Panc1 (cell line): ENCODE measurements around the gene ZFAND3. TPM values are rescaled to one million over a fixed set of nuclear protein-coding genes. Genes with fewer than 3 reads are reported as not detected.

Experiments used
- ATAC-seq: fragments of 200-7000 bp; cut with Tn5 transposase; 2 replicates; pipeline ENCODE4 v1.9.1; 2020; ENCODE audit warnings: mild to moderate bottlenecking, moderate library complexity
- BruUV-seq: library from RNA; stranded (reverse); fragments of 400-500 nt; replicated peaks from 2 replicates; lab custom pipeline; 2021; lab: Mats Ljungman, UMichigan
- CTCF ChIA-PET: fragments of 300-600 bp; sonication (Branson Sonifier 250); formaldehyde crosslinking; loops from one replicate; lab custom pipeline; 2022; ENCODE audit warnings: antibody characterized with exemption; lab: Charles Lee
- POLR2A ChIA-PET: fragments of 300-600 bp; sonication (Branson Sonifier 250); formaldehyde crosslinking; loops from one replicate; lab custom pipeline; 2022; ENCODE audit warnings: antibody characterized with exemption; lab: Charles Lee
- DNase-seq: peaks from one replicate; pipeline ENCODE4 v3.0.0-alpha.2; 2010; ENCODE audit warnings: low read depth, low spot score
- H3K27ac ChIP-seq: 2 replicates; pipeline ENCODE4 v1.5.1; 2011; ENCODE audit warnings: mild to moderate bottlenecking, low read length, inconsistent platforms
- H3K27me3 ChIP-seq: fragments of 200-500 bp; sonication (Bioruptor generic); 2 replicates; pipeline ENCODE4 v1.6.0; 2014; ENCODE audit warnings: low read length, inconsistent platforms; ENCODE audit not compliant: control insufficient read depth, insufficient read depth
- H3K36me3 ChIP-seq: fragments of 200-500 bp; sonication (Bioruptor generic); 2 replicates; pipeline ENCODE4 v1.5.1; 2014; ENCODE audit warnings: inconsistent platforms, mild to moderate bottlenecking, low read length, moderate library complexity; ENCODE audit not compliant: control insufficient read depth, insufficient read depth
- H3K4me1 ChIP-seq: 2 replicates; pipeline ENCODE4 v1.5.1; 2011; ENCODE audit warnings: inconsistent platforms, mild to moderate bottlenecking, low read length, moderate library complexity; ENCODE audit not compliant: control insufficient read depth, insufficient read depth
- H3K4me3 ChIP-seq, 2 experiments: 2 replicates each; pipeline ENCODE4 v1.5.1; 2011 to 2012; ENCODE audit warnings: low read depth in 2 of 2, low read length in 2 of 2, mild to moderate bottlenecking in 2 of 2, inconsistent platforms in 1 of 2, moderate library complexity in 1 of 2
- H3K9me3 ChIP-seq: fragments of 200-500 bp; sonication (Bioruptor generic); 2 replicates; pipeline ENCODE4 v1.5.1; 2014; ENCODE audit warnings: low read depth, mild to moderate bottlenecking, inconsistent platforms, low read length, moderate library complexity; ENCODE audit not compliant: control insufficient read depth, insufficient read depth
- POLR2AphosphoS5 ChIP-seq: IDR thresholded peaks from 2 replicates; pipeline ENCODE4 v1.6.1; 2012; ENCODE audit warnings: mild to moderate bottlenecking, low read depth, low read length, moderate library complexity
- SIN3A ChIP-seq: IDR thresholded peaks from 2 replicates; pipeline ENCODE4 v1.6.1; 2012; ENCODE audit warnings: low read depth, mild to moderate bottlenecking, low read length, moderate library complexity, borderline replicate concordance; ENCODE audit not compliant: insufficient read depth
- TCF7L2 ChIP-seq: IDR thresholded peaks from 2 replicates; pipeline ENCODE4 v1.6.1; 2011; ENCODE audit warnings: mild to moderate bottlenecking, low read depth, low read length, inconsistent platforms
- in situ Hi-C: cut with HindIII; loops from 2 replicates; pipeline ENCODE4 v1.10.0; 2016; ENCODE audit warnings: low sequenced_read_pairs, low pct_unique_long_range_greater_than_20kb
- intact Hi-C: fragments of 100-400 bp; cut with micrococcal nuclease; formaldehyde crosslinking; loops from one replicate; pipeline ENCODE4 v1.10.0; 2022; ENCODE audit not compliant: unreplicated experiment
- total RNA-seq: library from RNA; stranded (reverse); gene quantifications from one replicate; pipeline ENCODE4 v1.2.1, GENCODE V29; 2021; ENCODE audit not compliant: unreplicated experiment
- TF ChIP-seq, protein P1 (sequence below), 2 experiments: IDR thresholded peaks; 2 replicates each; pipeline ENCODE4 v1.6.1; 2011 to 2012; ENCODE audit warnings: low read depth in 2 of 2, control low read depth in 1 of 2, low read length in 1 of 2, mild to moderate bottlenecking in 1 of 2, moderate library complexity in 1 of 2; ENCODE audit not compliant: insufficient read depth in 1 of 2
- TF ChIP-seq, protein P2 (sequence below): fragments of 450-650 bp; IDR thresholded peaks from 2 replicates; pipeline ENCODE4 v1.5.1; 2017; ENCODE audit warnings: mild to moderate bottlenecking

The ZFAND3 gene
- total RNA-seq, 1 experiment from 2014 or later: 95.9 TPM

DNA sequence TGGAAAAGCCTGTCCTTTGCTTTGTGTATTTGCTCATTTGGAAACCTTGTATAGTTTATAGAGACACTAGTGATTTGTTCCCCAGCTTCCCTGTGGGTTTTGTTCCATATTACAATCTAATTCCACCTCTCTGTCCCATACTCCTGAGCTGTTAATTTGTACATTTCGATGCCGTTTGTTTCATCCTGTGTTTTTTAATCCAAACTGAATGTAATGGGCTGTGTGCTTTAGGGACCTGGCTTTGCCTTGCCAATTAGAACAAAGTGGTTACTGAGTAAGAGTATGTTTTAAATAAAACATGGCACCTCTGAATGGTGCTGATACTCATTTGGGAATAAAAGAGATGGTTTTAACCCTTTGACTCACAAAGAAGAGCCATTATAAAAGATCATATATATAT, 122.3 kb downstream of the ZFAND3 start:
- intact Hi-C loops: no loop called here
- BruUV-seq: no TSS peak
- TF ChIP-seq POLR2AphosphoS5 (no peak), SIN3A (no peak), TCF7L2 (no peak)
- TF ChIP-seq, protein P1, sequence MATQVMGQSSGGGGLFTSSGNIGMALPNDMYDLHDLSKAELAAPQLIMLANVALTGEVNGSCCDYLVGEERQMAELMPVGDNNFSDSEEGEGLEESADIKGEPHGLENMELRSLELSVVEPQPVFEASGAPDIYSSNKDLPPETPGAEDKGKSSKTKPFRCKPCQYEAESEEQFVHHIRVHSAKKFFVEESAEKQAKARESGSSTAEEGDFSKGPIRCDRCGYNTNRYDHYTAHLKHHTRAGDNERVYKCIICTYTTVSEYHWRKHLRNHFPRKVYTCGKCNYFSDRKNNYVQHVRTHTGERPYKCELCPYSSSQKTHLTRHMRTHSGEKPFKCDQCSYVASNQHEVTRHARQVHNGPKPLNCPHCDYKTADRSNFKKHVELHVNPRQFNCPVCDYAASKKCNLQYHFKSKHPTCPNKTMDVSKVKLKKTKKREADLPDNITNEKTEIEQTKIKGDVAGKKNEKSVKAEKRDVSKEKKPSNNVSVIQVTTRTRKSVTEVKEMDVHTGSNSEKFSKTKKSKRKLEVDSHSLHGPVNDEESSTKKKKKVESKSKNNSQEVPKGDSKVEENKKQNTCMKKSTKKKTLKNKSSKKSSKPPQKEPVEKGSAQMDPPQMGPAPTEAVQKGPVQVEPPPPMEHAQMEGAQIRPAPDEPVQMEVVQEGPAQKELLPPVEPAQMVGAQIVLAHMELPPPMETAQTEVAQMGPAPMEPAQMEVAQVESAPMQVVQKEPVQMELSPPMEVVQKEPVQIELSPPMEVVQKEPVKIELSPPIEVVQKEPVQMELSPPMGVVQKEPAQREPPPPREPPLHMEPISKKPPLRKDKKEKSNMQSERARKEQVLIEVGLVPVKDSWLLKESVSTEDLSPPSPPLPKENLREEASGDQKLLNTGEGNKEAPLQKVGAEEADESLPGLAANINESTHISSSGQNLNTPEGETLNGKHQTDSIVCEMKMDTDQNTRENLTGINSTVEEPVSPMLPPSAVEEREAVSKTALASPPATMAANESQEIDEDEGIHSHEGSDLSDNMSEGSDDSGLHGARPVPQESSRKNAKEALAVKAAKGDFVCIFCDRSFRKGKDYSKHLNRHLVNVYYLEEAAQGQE (IDR thresholded peaks at IDR 0.05; ENCODE audit: insufficient read depth in 1 of 2, low read depth in 2 of 2, low read length in 1 of 2): no peak
- TF ChIP-seq, protein P2, sequence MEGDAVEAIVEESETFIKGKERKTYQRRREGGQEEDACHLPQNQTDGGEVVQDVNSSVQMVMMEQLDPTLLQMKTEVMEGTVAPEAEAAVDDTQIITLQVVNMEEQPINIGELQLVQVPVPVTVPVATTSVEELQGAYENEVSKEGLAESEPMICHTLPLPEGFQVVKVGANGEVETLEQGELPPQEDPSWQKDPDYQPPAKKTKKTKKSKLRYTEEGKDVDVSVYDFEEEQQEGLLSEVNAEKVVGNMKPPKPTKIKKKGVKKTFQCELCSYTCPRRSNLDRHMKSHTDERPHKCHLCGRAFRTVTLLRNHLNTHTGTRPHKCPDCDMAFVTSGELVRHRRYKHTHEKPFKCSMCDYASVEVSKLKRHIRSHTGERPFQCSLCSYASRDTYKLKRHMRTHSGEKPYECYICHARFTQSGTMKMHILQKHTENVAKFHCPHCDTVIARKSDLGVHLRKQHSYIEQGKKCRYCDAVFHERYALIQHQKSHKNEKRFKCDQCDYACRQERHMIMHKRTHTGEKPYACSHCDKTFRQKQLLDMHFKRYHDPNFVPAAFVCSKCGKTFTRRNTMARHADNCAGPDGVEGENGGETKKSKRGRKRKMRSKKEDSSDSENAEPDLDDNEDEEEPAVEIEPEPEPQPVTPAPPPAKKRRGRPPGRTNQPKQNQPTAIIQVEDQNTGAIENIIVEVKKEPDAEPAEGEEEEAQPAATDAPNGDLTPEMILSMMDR: no peak
- ATAC-seq: no peak
- in situ Hi-C loops: no loop called here
- H3K9me3 ChIP-seq: no peaks in the 10 kb centered on the region
- DNase-seq: no peak
- H3K27ac ChIP-seq: no peak overlapping the region
- H3K27me3 ChIP-seq: no peaks in the 10 kb centered on the region
- ChIA-PET POLR2A (no interaction called here), CTCF (no interaction called here)
- peaks cover 4% of the 10 kb centered on the region; the same call in 1 of the 2 replicates for H3K4me1 ChIP-seq
- H3K4me3 ChIP-seq: no peak overlapping the region
- H3K36me3 ChIP-seq: no peaks in the 10 kb centered on the region

DNA sequence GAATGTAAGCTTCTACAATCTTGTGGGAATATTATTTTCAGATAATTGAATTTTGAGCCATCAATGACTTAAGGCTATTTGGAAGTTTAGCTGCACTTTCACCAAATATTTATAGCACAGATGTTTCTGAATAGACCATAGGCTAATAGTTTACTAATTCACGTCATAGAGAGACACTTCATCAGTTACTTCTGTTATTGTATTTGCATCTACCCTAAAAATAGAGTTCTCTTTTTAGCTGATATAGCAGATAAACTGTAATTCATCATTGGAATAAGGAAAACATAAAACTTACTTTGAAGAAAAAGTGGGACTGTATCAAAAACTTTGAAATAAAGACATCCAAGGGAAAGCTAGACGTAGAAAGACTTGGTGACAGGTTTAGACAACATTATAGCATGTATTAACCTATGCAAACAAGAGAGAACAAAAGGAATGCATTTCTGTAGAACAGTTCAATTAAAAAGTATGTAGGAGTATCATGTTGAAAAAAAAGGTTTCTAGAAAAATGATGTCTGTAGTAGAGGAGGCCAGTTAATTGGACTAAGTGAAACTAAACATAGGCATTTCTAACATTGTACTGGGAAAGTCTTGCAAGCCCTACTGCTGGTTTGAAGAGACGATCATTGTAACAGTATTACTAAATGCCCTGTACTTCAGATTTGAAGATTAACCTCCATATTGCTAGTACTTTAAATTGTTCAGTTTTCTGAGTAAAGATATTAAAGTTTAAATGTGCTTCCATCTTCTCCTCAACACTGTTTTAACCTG, 123.3 kb downstream of the ZFAND3 start:
- H3K4me3 ChIP-seq: no peak overlapping the region
- H3K4me1 ChIP-seq: peaks cover 4% of the 10 kb centered on the region; the same call in 1 of the 2 replicates
- no peaks in the 10 kb centered on the region for H3K9me3 ChIP-seq
- BruUV-seq: no TSS peak
- in situ Hi-C loops (no loop called here), intact Hi-C loops (no loop called here)
- no peaks in the 10 kb centered on the region for H3K27me3 ChIP-seq
- DNase-seq (no peak), ATAC-seq (no peak)
- no peak overlapping the region for H3K27ac ChIP-seq
- CTCF ChIA-PET: no interaction called here
- POLR2A ChIA-PET: no interaction called here
- TF ChIP-seq SIN3A (no peak), POLR2AphosphoS5 (no peak), TCF7L2 (no peak)
- TF ChIP-seq, protein P1 (IDR thresholded peaks at IDR 0.05; ENCODE audit: insufficient read depth in 1 of 2, low read depth in 2 of 2, low read length in 1 of 2): no peak
- TF ChIP-seq, protein P2: no peak
- H3K36me3 ChIP-seq: no peaks in the 10 kb centered on the region
